Femur (tissue), 1 donor: ENCODE measurements around the gene CDC5L.
"Not testable (repeated sequence)": the region's sequence is repeated elsewhere in the genome, so short reads cannot be mapped to it uniquely, and the experiment has no call there.

ENCODE experiments used
- DNase-seq: peaks from one replicate; pipeline ENCODE4 v3.0.0-alpha.2; 2017

CDC5L gene

GRCh38 chr6:44422531-44422930, 35.0 kb downstream of the CDC5L start:
- DNase-seq: no peak

GRCh38 chr6:44423306-44423705, 35.8 kb downstream of the CDC5L start:
- DNase-seq: no peak

GRCh38 chr6:44425951-44426350, 38.4 kb downstream of the CDC5L start:
- DNase-seq: no peak

- no peak for DNase-seq
These were observed 41.2 kb downstream of the CDC5L start for GRCh38 chr6:44428682-44429081.

GRCh38 chr6:44430326-44430725, 42.8 kb downstream of the CDC5L start:
- DNase-seq: no peak

GRCh38 chr6:44431118-44431725, 43.7 kb downstream of the CDC5L start:
- DNase-seq: peak; percentile 56

- DNase-seq: no peak
These were observed 44.7 kb downstream of the CDC5L start for GRCh38 chr6:44432227-44432626.

GRCh38 chr6:44432726-44433125, 45.2 kb downstream of the CDC5L start:
- DNase-seq: no peak

GRCh38 chr6:44435500-44435899, 48.0 kb downstream of the CDC5L start:
- DNase-seq: no peak

GRCh38 chr6:44438827-44439226, 51.3 kb downstream of the CDC5L start:
- no peak for DNase-seq

GRCh38 chr6:44439270-44440045, 52.0 kb downstream of the CDC5L start:
- no peak for DNase-seq

- no peak for DNase-seq
These were observed 53.8 kb downstream of the CDC5L start for GRCh38 chr6:44441091-44441855.

- DNase-seq: no peak
These were observed 54.7 kb downstream of the CDC5L start for GRCh38 chr6:44442236-44442635.

GRCh38 chr6:44442833-44443444, 55.4 kb downstream of the CDC5L start:
- no peak for DNase-seq

- no peak for DNase-seq
These were observed 57.3 kb downstream of the CDC5L start for GRCh38 chr6:44444853-44445252.

GRCh38 chr6:44446626-44447300, 59.3 kb downstream of the CDC5L start:
- DNase-seq: no peak

- not testable (repeated sequence) for DNase-seq
These were observed 61.7 kb downstream of the CDC5L start for GRCh38 chr6:44449181-44449580.

GRCh38 chr6:44451803-44452695, 64.5 kb downstream of the CDC5L start:
- no peak for DNase-seq

- DNase-seq: no peak
These were observed 65.2 kb downstream of the CDC5L start for GRCh38 chr6:44452725-44453124.

GRCh38 chr6:44453146-44453545, 65.6 kb downstream of the CDC5L start:
- DNase-seq: no peak

- no peak for DNase-seq
These were observed 66.7 kb downstream of the CDC5L start for GRCh38 chr6:44454198-44454597.
